Brain microvascular endothelial cell (primary cell): ENCODE data around the gene TEX35.

Experiments
- DNase-seq: peaks from one replicate; pipeline ENCODE4 v3.0.0-alpha.2; 2020
- H3K27ac ChIP-seq: fragments of 250-450 bp; sonication (Bioruptor Pico); 2 replicates; pipeline ENCODE4 v1.5.1; 2020; ENCODE audit warnings: mild to moderate bottlenecking, moderate library complexity
- H3K27me3 ChIP-seq: fragments of 250-450 bp; sonication (Bioruptor Pico); replicated peaks from 2 replicates; pipeline ENCODE4 v1.5.1; 2020; ENCODE audit warnings: mild to moderate bottlenecking
- H3K36me3 ChIP-seq: fragments of 250-450 bp; sonication (Bioruptor Pico); replicated peaks from 2 replicates; pipeline ENCODE4 v1.5.1; 2020; ENCODE audit warnings: mild to moderate bottlenecking
- H3K4me3 ChIP-seq: 2 replicates; pipeline ENCODE4 v1.5.1; 2011; ENCODE audit warnings: low read depth, mild to moderate bottlenecking, control low read depth, low read length, moderate library complexity
- CTCF ChIP-seq: IDR thresholded peaks from 2 replicates; pipeline ENCODE4 v1.5.1; 2011; ENCODE audit warnings: low read depth, mild to moderate bottlenecking, moderate library complexity, low read length, control low read depth, inconsistent platforms; ENCODE audit errors: missing control alignments
- in situ Hi-C: cut with HindIII; loops from 2 replicates; pipeline ENCODE4 v1.10.0; 2017; ENCODE audit warnings: low sequenced_read_pairs, low pct_ligation_motif_present

Gene TEX35

GRCh38 chr1:178529364-178530036, 16.6 kb downstream of the TEX35 start:
- TF ChIP-seq CTCF: no peak
- no peak for DNase-seq
- H3K27me3 ChIP-seq: no peaks in the 10 kb centered on the region
- no peak overlapping the region for H3K27ac ChIP-seq
- no peak overlapping the region for H3K4me3 ChIP-seq
- H3K36me3 ChIP-seq: no peaks in the 10 kb centered on the region
- in situ Hi-C loops: loop anchor here (25.0 kb wide), 1 partner anchor 483 kb away; no protein-coding TSS in a partner anchor

DNA sequence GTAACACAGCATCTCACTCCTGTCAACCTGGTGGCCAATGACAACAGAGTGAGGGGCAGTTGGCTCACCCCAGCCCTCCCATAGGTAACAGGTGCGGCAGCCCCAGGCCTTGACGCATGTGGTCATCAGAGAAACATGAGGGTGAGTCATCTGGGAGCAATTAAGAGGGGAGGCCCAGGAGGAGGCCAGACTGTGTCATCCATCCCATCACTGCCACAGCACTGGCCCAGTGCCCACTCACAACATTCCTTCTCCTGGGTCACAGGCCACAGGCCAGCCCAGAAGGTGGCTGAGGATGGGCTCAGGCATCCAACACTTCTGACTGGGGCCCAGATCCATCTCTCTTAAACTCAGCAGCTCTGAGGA, 17.1 kb downstream of the TEX35 start:
- peak; percentile 54 for DNase-seq
- H3K27me3 ChIP-seq: no peaks in the 10 kb centered on the region
- no peak overlapping the region for H3K27ac ChIP-seq
- no peaks in the 10 kb centered on the region for H3K36me3 ChIP-seq
- in situ Hi-C loops: loop anchor here (25.0 kb wide), 1 partner anchor 482 kb away; no protein-coding TSS in a partner anchor
- no peak for TF ChIP-seq CTCF
- H3K4me3 ChIP-seq: no peak overlapping the region

GRCh38 chr1:178530502-178530901, 17.6 kb downstream of the TEX35 start:
- in situ Hi-C loops: loop anchor here (25.0 kb wide), 1 partner anchor 482 kb away; no protein-coding TSS in a partner anchor
- Histone ChIP-seq H3K27me3 (no peaks in the 10 kb centered on the region), H3K27ac (no peak overlapping the region), H3K36me3 (no peaks in the 10 kb centered on the region), H3K4me3 (no peak overlapping the region)
- no peak for TF ChIP-seq CTCF
- no peak for DNase-seq

DNA sequence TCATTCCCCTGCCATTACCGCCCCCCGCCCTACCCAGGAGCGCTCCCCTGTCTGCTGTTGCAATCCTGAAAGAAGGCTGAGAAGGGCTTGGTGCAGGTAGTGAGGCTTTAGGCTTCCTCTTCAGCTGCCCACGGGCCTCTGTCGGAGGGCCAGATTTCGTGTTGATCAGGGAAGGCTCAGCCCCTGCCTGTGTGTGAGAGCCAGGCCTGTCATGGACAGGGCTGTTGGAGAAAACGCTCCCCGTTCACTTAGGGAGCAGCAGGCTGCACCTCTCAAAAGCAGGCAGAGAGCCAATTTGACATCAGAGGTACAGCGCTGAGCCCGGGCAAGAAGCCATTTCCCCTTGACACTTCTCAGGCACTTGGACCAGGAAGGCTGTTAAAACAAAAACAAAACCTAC, 19.0 kb downstream of the TEX35 start:
- H3K27ac ChIP-seq: no peak overlapping the region
- H3K4me3 ChIP-seq: no peak overlapping the region
- TF ChIP-seq CTCF: no peak
- DNase-seq: no peak
- in situ Hi-C loops: loop anchor here (25.0 kb wide), 1 partner anchor 480 kb away; no protein-coding TSS in a partner anchor
- H3K27me3 ChIP-seq: no peaks in the 10 kb centered on the region
- no peaks in the 10 kb centered on the region for H3K36me3 ChIP-seq

DNA sequence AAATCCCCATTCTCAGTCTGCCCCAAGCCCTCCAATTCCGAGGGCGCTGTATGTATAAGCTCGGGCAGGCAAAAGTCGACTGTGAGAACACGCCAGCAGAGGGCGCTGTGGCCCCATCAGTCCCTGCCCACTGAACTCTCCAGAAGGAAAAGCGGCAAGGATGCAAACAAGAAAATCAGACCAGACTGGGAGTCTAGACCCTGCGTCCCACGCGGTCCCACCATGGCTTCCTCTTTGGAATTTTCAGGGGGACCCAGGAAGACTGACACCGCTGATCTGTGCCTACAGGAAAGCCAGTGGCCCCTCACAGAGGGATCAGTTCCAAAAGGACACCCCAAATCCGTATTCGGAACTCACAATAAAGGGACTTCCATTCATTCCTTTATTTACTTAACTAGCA, 19.5 kb downstream of the TEX35 start:
- DNase-seq: peak; percentile 83
- in situ Hi-C loops: loop anchor here (25.0 kb wide), 1 partner anchor 480 kb away; no protein-coding TSS in a partner anchor
- H3K36me3 ChIP-seq: no peaks in the 10 kb centered on the region
- TF ChIP-seq CTCF: peak; percentile 93
- H3K27me3 ChIP-seq: no peaks in the 10 kb centered on the region
- H3K4me3 ChIP-seq: no peak overlapping the region
- no peak overlapping the region for H3K27ac ChIP-seq
